ENCODE data around the gene RHOG. TPM values are rescaled to one million over a fixed set of nuclear protein-coding genes. Genes with fewer than 3 reads are reported as not detected.

RHOG gene
- total and polyA plus RNA-seq, 8 donors: 5.9 to 101 (median 34.0) TPM

DNA sequence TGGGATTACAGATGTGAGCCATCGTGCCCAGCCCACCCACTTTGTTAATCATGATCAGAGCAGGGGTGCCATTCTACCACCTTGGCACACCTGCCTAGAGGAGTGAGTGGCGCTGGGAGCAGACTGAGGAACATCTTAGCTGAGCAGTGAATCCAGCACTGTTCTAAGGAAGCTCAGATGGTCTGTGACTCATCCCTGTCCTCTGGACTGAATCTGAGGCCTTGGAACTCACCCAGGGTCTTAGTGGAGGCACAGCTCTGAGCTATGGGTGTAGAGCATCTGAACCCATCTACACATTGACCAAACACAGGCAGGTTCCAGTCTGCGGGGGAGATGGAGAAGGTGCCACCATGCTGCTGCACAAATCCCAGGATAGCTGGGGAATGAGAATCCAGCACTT is 17.5 kb downstream of the RHOG start:
- peaks cover 26 to 37% (median 33%) of the 10 kb centered on the region in 4 donors for H3K36me3 ChIP-seq
- WGBS, 5 donors: 81 to 97% (median 85%) methylated on average over 3 of the region's 3 CpGs
- peaks cover 0 to 12% (median 0%) of the 10 kb centered on the region in 4 donors for H3K4me1 ChIP-seq
- no peak overlapping the region for H3K27ac ChIP-seq
- no peak for TF ChIP-seq POLR2AphosphoS5 (IDR thresholded peaks at IDR 0.05)
- H3K9me3 ChIP-seq: no peaks in the 10 kb centered on the region
- no peak overlapping the region for H3K4me3 ChIP-seq
- DNase-seq: no peak
- no peaks in the 10 kb centered on the region for H3K27me3 ChIP-seq
- intact Hi-C loops (cut with DNase I; ENCODE audit: low total_unique reads): no loop called here

DNA sequence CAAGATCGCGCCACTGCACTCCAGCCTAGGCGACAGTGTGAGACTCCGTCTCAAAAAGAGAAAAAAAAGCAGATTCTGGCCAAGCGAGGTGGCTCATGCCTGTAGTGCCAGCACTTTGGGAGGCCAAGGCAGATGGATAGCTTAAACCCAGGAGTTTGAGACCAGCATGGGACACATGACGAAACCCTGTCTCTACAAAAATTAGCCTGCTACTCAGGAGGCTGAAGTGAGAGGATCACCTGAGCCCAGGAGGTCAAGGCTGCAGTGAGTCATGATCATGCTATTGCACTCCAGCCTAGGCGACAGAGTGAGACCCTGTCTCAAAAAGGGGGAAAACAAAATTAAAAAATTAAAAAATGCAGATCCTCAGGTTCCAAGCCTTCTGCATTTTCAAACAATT is 18.4 kb downstream of the RHOG start:
- H3K27ac ChIP-seq: no peak overlapping the region
- no peaks in the 10 kb centered on the region for H3K27me3 ChIP-seq
- TF ChIP-seq POLR2AphosphoS5 (IDR thresholded peaks at IDR 0.05) (no peak), CTCF (IDR thresholded peaks at IDR 0.05) (no peak), EP300 (IDR thresholded peaks at IDR 0.05) (no peak), POLR2A (IDR thresholded peaks at IDR 0.05) (no peak)
- DNase-seq: no peak
- no peaks in the 10 kb centered on the region for H3K9me3 ChIP-seq
- 93 to 97% (median 95%) methylated on average over 6 to 7 of the region's 7 CpGs for WGBS, 5 donors
- H3K36me3 ChIP-seq: peaks cover 16 to 27% (median 23%) of the 10 kb centered on the region in 4 donors
- peaks cover 0 to 11% (median 0%) of the 10 kb centered on the region in 4 donors for H3K4me1 ChIP-seq
- intact Hi-C loops (cut with DNase I; ENCODE audit: low total_unique reads): no loop called here
- no peak overlapping the region for H3K4me3 ChIP-seq

GRCh38 chr11:3820971-3821370 is 19.8 kb downstream of the RHOG start:
- TF ChIP-seq EP300 (IDR thresholded peaks at IDR 0.05) (no peak), POLR2A (IDR thresholded peaks at IDR 0.05) (no peak), CTCF (IDR thresholded peaks at IDR 0.05) (no peak), POLR2AphosphoS5 (IDR thresholded peaks at IDR 0.05) (no peak)
- H3K4me1 ChIP-seq: peaks cover 0 to 8% (median 0%) of the 10 kb centered on the region in 4 donors
- H3K9me3 ChIP-seq: no peaks in the 10 kb centered on the region
- WGBS, 5 donors: 89 to 100% (median 95%) methylated on average over 1 to 2 of the region's 2 CpGs
- no peaks in the 10 kb centered on the region for H3K27me3 ChIP-seq
- H3K4me3 ChIP-seq: no peak overlapping the region
- H3K36me3 ChIP-seq: peaks cover 4 to 15% (median 9%) of the 10 kb centered on the region in 4 donors
- intact Hi-C loops (cut with DNase I; ENCODE audit: low total_unique reads): no loop called here
- DNase-seq: no peak
- H3K27ac ChIP-seq: no peak overlapping the region

DNA sequence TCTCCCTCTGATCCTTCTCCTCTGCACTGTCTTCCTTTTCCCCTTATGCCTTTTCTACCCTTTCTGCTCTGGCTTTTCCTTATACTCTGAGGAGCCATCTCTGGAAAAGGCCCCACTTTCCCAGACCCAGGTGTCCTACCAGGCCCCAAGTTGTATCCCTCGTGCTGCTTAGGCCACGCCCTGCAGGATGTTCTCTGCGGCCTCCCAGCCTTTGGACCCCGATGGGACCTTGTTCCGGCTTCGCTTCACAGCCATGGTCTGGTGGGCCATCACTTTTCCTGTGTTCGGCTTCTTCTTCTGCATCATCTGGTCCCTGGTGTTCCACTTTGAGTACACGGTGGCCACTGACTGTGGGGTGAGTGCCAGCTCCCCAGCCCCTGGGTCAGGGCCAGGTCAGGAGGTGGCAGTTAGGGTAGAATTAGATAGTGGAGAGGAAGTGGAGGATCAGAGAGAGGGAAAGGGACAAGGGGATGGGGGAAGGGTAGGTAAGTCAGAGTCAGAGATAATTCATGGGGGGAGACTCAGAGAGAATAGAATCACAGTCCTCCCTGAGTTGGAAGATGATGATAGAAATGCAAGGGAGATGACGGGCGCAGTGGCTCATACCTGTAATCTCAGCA is 23.5 kb downstream of the RHOG start:
- WGBS, 5 donors: 85 to 89% (median 87%) methylated on average over 10 of the region's 10 CpGs
- intact Hi-C loops (cut with DNase I; ENCODE audit: low total_unique reads): no loop called here

More for the DNA sequence above, 23.5 kb downstream of the RHOG start:
- Histone ChIP-seq H3K27ac (no peak overlapping the region), H3K4me3 (no peak overlapping the region), H3K36me3 (peaks cover 0 to 6% (median 0%) of the 10 kb centered on the region in 4 donors), H3K27me3 (no peaks in the 10 kb centered on the region), H3K4me1 (no peaks in the 10 kb centered on the region), H3K9me3 (no peaks in the 10 kb centered on the region)
- no peak for TF ChIP-seq POLR2AphosphoS5 (IDR thresholded peaks at IDR 0.05)
- TF ChIP-seq EP300 (IDR thresholded peaks at IDR 0.05): no peak
- no peak for TF ChIP-seq POLR2A (IDR thresholded peaks at IDR 0.05)
- TF ChIP-seq CTCF (IDR thresholded peaks at IDR 0.05): no peak
- no peak for DNase-seq

Data from stomach (tissue), 9 donors.